Measurements from ENCODE around the gene DCAF7. TPM values are rescaled to one million over a fixed set of nuclear protein-coding genes. Genes with fewer than 3 reads are reported as not detected.

The DCAF7 gene
- total RNA-seq, 1 experiment from 2014 or later, result 144 TPM

- TF ChIP-seq EGR1 (IDR thresholded peaks at IDR 0.05; ENCODE audit: low read depth) (peak; percentile 90), CBX3 (IDR thresholded peaks at IDR 0.05; ENCODE audit: low read depth) (peak; percentile 93), TCF7L2 (IDR thresholded peaks at IDR 0.05; ENCODE audit: borderline replicate concordance, extremely low read depth, insufficient read depth, insufficient read length) (no peak), FOSL1 (IDR thresholded peaks at IDR 0.05; ENCODE audit: low read depth) (peak; percentile 96), CEBPB (IDR thresholded peaks at IDR 0.05; ENCODE audit: low read depth) (no peak; the same call in none of the 2 replicates)
Observed at GRCh38 chr17:63516910-63517824, 33.1 kb upstream of the DCAF7 start (continued).

- H2AFZ ChIP-seq (ENCODE audit: low read depth, low read length, poor library complexity, severe bottlenecking), result no peak overlapping the region
- ChIA-PET RAD21 (ENCODE audit: low non-redundant PET in 1 of 2, low total read pairs in 2 of 2, uncharacterized antibody in 2 of 2, unreplicated experiment in 2 of 2) (no interaction called here), CTCF (no interaction called here), POLR2A (no interaction called here)
- intact Hi-C loops (cut with micrococcal nuclease), result no loop called here
- H3K9me3 ChIP-seq (ENCODE audit: control insufficient read depth in 1 of 2, insufficient read depth in 1 of 2, low read depth in 1 of 2, low read length in 2 of 2), result no peaks in the 10 kb centered on the region
- ATAC-seq (no peak), DNase-seq (ENCODE audit: low read depth, low spot score) (no peak)
- no TSS peak for BruUV-seq (replicated peaks)
- H3K27me3 ChIP-seq (ENCODE audit: insufficient read depth, low read length), result peaks cover 3% of the 10 kb centered on the region
- H3K4me1 ChIP-seq (ENCODE audit: control insufficient read depth in 1 of 2, insufficient read depth in 2 of 2, low read length in 2 of 2), result peaks cover 16 to 26% of the 10 kb centered on the region in 2 experiments
- H3K79me2 ChIP-seq (ENCODE audit: insufficient read depth, low read length), result no peaks in the 10 kb centered on the region
- no peak for TF ChIP-seq ZBTB33 (IDR thresholded peaks at IDR 0.05; ENCODE audit: extremely low read depth, insufficient replicate concordance, low read length)
- TF ChIP-seq RAD21 (IDR thresholded peaks at IDR 0.05; ENCODE audit: low read depth), result no peak
- no peak for TF ChIP-seq JUND (IDR thresholded peaks at IDR 0.05)
- no peak for TF ChIP-seq REST (IDR thresholded peaks at IDR 0.05; ENCODE audit: low read depth)
- no peak overlapping the region for H3K9ac ChIP-seq (ENCODE audit: low read length)
- H4K20me1 ChIP-seq (ENCODE audit: insufficient read depth), result no peaks in the 10 kb centered on the region
- no peaks in the 10 kb centered on the region for H3K36me3 ChIP-seq (ENCODE audit: control insufficient read depth in 1 of 2, insufficient read depth in 2 of 2, low read length in 2 of 2)
- no peak overlapping the region for H3K4me3 ChIP-seq (replicated peaks in 1 of 2; ENCODE audit: low read depth in 1 of 2, low read length in 2 of 2)
- H3K27ac ChIP-seq (ENCODE audit: low read depth, low read length), result no peak overlapping the region
- no peak overlapping the region for H3K4me2 ChIP-seq (ENCODE audit: low read length)
- no peaks in the 10 kb centered on the region for H3K9me2 ChIP-seq (ENCODE audit: insufficient read depth)
Observed at GRCh38 chr17:63517825-63518534, 32.3 kb upstream of the DCAF7 start.
